Effector memory CD4-positive, alpha-beta T cell (primary cell): ENCODE measurements around the gene NPAS3.

Experiments used
- DNase-seq, 3 donors: peaks; one replicate each; pipeline ENCODE4 v3.0.0-alpha.2; 2020
- H3K27ac ChIP-seq: 2 replicates; pipeline ENCODE4 v1.7.0; 2013; ENCODE audit warnings: mild to moderate bottlenecking, low read length, moderate library complexity; ENCODE audit not compliant: insufficient read depth, poor library complexity, severe bottlenecking
- H3K27me3 ChIP-seq: replicated peaks from 2 replicates; pipeline ENCODE4 v1.7.0; 2013; ENCODE audit warnings: mild to moderate bottlenecking, low read length; ENCODE audit not compliant: insufficient read depth, control insufficient read depth, poor library complexity, severe bottlenecking
- H3K36me3 ChIP-seq: 2 replicates; pipeline ENCODE4 v1.7.0; 2013; ENCODE audit warnings: mild to moderate bottlenecking, low read length, moderate library complexity; ENCODE audit not compliant: control insufficient read depth, insufficient read depth
- H3K4me1 ChIP-seq: 2 replicates; pipeline ENCODE4 v1.7.0; 2013; ENCODE audit warnings: low read length, mild to moderate bottlenecking; ENCODE audit not compliant: control insufficient read depth, insufficient read depth, poor library complexity, severe bottlenecking
- H3K4me3 ChIP-seq: 2 replicates; pipeline ENCODE4 v1.7.0; 2013; ENCODE audit warnings: low read length, low read depth, mild to moderate bottlenecking; ENCODE audit not compliant: insufficient read depth, poor library complexity, severe bottlenecking
- H3K9me3 ChIP-seq: 2 replicates; pipeline ENCODE4 v1.7.0; 2013; ENCODE audit warnings: mild to moderate bottlenecking, low read length, moderate library complexity; ENCODE audit not compliant: control insufficient read depth

NPAS3 gene

GRCh38 chr14:33836900-33837577 lies 898.4 kb downstream of the NPAS3 start:
- Histone ChIP-seq H3K4me3 (no peak overlapping the region), H3K4me1 (no peaks in the 10 kb centered on the region), H3K9me3 (no peaks in the 10 kb centered on the region), H3K36me3 (no peaks in the 10 kb centered on the region), H3K27me3 (no peaks in the 10 kb centered on the region), H3K27ac (no peak overlapping the region)
- no peak for DNase-seq

DNA sequence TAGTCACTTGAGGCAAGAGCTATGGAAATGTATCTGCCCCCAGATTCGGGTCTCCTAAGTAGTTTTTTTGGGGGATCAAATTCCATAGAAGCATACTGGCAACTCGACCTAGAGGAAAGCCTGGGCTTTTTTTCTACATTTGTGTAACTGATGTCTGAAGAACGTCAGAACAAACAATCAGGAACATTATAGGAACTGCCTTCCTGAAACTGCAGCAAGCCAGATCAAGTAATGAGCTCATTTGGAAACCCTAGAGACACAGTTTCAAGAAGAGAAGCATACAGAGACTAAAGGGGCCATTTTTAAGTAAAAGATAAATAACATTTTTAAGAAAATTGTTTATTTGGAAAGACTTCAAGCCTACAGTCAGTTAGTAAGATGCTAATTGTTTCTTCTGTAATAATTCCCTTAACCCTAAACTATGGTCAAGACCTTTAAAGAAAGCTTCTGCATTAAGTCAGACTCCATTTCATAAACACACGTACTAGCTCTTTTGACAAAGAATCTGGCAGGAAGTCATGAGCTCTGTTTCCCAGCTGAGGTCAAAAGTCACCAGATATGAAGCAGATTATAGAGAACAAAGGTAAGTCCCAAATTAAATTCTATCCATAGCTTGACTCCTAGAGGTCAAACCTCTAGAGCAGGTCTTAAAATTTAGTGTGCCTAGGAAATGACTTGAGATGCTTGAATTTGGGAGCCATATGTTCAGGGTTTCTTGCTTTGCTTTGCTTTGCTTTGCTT lies 899.4 kb downstream of the NPAS3 start:
- no peaks in the 10 kb centered on the region for H3K27me3 ChIP-seq
- no peaks in the 10 kb centered on the region for H3K36me3 ChIP-seq
- H3K4me3 ChIP-seq: no peak overlapping the region
- no peak for DNase-seq
- H3K4me1 ChIP-seq: no peaks in the 10 kb centered on the region
- H3K27ac ChIP-seq: no peak overlapping the region
- H3K9me3 ChIP-seq: no peaks in the 10 kb centered on the region

GRCh38 chr14:33839193-33840076 lies 900.8 kb downstream of the NPAS3 start:
- Histone ChIP-seq H3K27me3 (no peaks in the 10 kb centered on the region), H3K4me1 (no peaks in the 10 kb centered on the region), H3K9me3 (no peaks in the 10 kb centered on the region), H3K4me3 (no peak overlapping the region), H3K36me3 (no peaks in the 10 kb centered on the region), H3K27ac (no peak overlapping the region)
- peak in 2 of 3 donors; percentile 1 to 45 for DNase-seq

- Histone ChIP-seq H3K9me3 (no peaks in the 10 kb centered on the region), H3K4me1 (no peaks in the 10 kb centered on the region), H3K27me3 (no peaks in the 10 kb centered on the region), H3K27ac (no peak overlapping the region), H3K4me3 (no peak overlapping the region), H3K36me3 (no peaks in the 10 kb centered on the region)
- no peak for DNase-seq
These were observed 902.1 kb downstream of the NPAS3 start for GRCh38 chr14:33840797-33841196.

- DNase-seq: no peak
- Histone ChIP-seq H3K9me3 (no peaks in the 10 kb centered on the region), H3K27ac (no peak overlapping the region), H3K4me1 (no peaks in the 10 kb centered on the region), H3K4me3 (no peak overlapping the region), H3K27me3 (no peaks in the 10 kb centered on the region), H3K36me3 (no peaks in the 10 kb centered on the region)
These were observed 903.6 kb downstream of the NPAS3 start for GRCh38 chr14:33842299-33842698.

DNA sequence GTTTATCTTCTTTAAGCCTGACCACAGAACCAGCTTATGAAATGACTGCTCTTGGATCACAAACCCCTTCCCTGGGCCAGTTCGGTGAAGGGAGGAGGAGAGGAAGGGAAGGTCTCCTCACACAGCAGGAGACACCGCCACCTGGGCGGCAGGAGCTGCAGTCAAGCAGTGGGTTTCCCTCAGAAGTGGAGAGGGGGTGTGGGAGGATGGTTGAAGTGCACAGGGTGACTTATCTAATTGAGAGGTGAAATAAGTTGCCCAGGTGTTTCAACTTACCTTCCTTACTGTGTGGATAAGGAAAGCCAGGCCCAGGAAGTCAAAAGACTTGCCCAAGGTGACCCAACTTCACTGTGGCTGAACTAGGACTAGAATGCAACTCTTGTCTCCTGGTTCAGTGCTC lies 905.4 kb downstream of the NPAS3 start:
- no peaks in the 10 kb centered on the region for H3K4me1 ChIP-seq
- H3K27ac ChIP-seq: no peak overlapping the region
- no peak for DNase-seq
- no peaks in the 10 kb centered on the region for H3K27me3 ChIP-seq
- H3K4me3 ChIP-seq: no peak overlapping the region
- H3K36me3 ChIP-seq: no peaks in the 10 kb centered on the region
- no peaks in the 10 kb centered on the region for H3K9me3 ChIP-seq

DNA sequence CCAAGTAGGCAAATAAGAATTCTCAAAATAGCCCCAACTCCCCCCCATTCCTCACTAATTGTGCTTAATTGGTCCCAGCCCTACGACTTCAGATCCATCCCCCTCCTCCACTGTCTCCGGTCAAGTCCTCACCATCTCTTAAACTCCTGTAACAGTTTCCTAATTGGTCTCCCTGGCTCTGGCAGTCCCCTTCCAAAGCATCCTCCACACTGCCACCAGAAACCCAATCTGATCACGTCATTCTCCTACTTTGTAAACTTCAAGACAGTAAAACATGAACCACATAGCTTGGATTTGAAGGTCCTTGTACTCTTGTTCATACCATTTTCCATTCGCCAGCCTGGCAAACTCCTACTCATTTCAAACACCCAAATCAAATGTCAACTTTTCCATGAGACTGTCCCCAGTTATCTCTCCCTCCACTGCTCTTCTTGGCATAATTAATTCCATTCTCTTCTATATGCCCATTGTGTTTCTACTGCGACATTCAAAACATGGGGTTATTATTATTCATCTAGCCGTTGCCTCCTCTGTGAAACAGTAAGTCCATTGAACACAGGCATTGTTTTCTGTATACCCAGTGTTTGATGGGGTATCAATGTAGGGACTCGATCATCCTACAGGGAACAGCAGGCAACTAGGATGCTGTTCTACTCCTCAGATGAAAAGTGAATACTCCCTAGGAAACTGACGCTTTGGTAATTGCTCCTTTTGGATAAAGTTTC lies 907.6 kb downstream of the NPAS3 start:
- Histone ChIP-seq H3K4me1 (no peaks in the 10 kb centered on the region), H3K36me3 (no peaks in the 10 kb centered on the region), H3K9me3 (no peaks in the 10 kb centered on the region), H3K27me3 (no peaks in the 10 kb centered on the region), H3K27ac (no peak overlapping the region), H3K4me3 (no peak overlapping the region)
- no peak for DNase-seq

DNA sequence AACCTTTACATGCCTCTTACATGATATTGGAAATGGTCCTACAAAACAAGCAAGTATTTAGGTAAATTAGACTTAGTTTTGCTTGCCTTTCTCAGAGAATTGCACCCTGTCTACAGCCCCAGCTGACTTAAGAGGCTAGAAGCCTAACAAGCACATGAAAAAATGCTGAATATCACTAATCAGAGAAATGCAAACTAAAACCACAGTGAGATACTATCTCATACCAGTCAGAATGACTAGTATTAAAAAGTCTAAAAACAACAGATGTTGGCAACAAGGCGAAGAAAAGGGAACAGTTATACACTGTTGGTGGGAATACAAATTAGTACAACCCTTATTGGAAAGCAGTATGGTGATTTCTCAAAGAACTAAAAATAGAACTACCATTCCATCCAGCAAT lies 908.4 kb downstream of the NPAS3 start:
- H3K9me3 ChIP-seq: no peaks in the 10 kb centered on the region
- H3K27me3 ChIP-seq: no peaks in the 10 kb centered on the region
- no peaks in the 10 kb centered on the region for H3K36me3 ChIP-seq
- H3K4me3 ChIP-seq: no peak overlapping the region
- DNase-seq: no peak
- H3K27ac ChIP-seq: no peak overlapping the region
- no peaks in the 10 kb centered on the region for H3K4me1 ChIP-seq

DNA sequence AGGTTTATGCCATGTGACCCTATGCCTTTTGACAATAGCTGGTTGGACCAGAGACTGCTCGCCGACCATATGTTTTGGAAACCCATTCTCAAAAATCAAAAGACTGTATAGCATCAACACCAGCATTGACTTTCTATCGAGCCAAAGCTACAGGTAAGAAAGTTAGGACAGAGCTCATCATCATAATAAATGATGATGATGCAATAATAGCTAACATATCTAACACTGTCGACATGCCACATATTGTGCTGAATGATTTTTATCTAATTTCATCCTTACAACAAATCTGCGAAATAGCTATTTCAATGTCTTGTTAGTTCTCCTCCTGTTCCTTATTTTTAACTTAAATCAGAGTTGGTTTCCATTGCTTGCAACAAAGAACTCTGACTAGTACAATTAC lies 909.3 kb downstream of the NPAS3 start:
- no peak for DNase-seq
- Histone ChIP-seq H3K27ac (no peak overlapping the region), H3K9me3 (no peaks in the 10 kb centered on the region), H3K36me3 (no peaks in the 10 kb centered on the region), H3K4me1 (no peaks in the 10 kb centered on the region), H3K4me3 (no peak overlapping the region), H3K27me3 (no peaks in the 10 kb centered on the region)
